Measurements from ENCODE around the gene YY1.

YY1 gene

GRCh38 chr14:100268591-100269207 lies 29.8 kb downstream of the YY1 start:
- no peak overlapping the region for H3K27ac ChIP-seq (ENCODE audit: low read length)
- peaks cover 78% of the 10 kb centered on the region for H3K36me3 ChIP-seq (ENCODE audit: insufficient read depth, low read length)
- no peaks in the 10 kb centered on the region for H3K4me1 ChIP-seq (ENCODE audit: insufficient read depth, low read length)
- no peaks in the 10 kb centered on the region for H3K9me3 ChIP-seq (ENCODE audit: insufficient read depth, low read length, severe bottlenecking)
- no peak overlapping the region for H3K4me2 ChIP-seq (ENCODE audit: insufficient read depth, low read length)
- no peaks in the 10 kb centered on the region for H3K27me3 ChIP-seq (ENCODE audit: insufficient read depth, low read length, poor library complexity)
- TF ChIP-seq CTCF (IDR thresholded peaks at IDR 0.05; ENCODE audit: borderline replicate concordance, extremely low read depth, low read length, poor library complexity, severe bottlenecking): no peak
- TF ChIP-seq EZH2 (IDR thresholded peaks at IDR 0.05; ENCODE audit: borderline replicate concordance, low read depth, low read length, severe bottlenecking): no peak
- DNase-seq (no peak), ATAC-seq (ENCODE audit: insufficient read depth, low read depth) (no peak)
- H3K79me2 ChIP-seq (ENCODE audit: insufficient read depth, low read length): peaks cover 92% of the 10 kb centered on the region
- no peak overlapping the region for H3K9ac ChIP-seq (ENCODE audit: low read depth, low read length)
- peaks cover 81% of the 10 kb centered on the region for H4K20me1 ChIP-seq (ENCODE audit: insufficient read depth, low read length)
- H2AFZ ChIP-seq (ENCODE audit: low read depth, low read length): no peak overlapping the region
- no peak overlapping the region for H3K4me3 ChIP-seq (ENCODE audit: low read depth in 1 of 2, low read length in 2 of 2)

DNA sequence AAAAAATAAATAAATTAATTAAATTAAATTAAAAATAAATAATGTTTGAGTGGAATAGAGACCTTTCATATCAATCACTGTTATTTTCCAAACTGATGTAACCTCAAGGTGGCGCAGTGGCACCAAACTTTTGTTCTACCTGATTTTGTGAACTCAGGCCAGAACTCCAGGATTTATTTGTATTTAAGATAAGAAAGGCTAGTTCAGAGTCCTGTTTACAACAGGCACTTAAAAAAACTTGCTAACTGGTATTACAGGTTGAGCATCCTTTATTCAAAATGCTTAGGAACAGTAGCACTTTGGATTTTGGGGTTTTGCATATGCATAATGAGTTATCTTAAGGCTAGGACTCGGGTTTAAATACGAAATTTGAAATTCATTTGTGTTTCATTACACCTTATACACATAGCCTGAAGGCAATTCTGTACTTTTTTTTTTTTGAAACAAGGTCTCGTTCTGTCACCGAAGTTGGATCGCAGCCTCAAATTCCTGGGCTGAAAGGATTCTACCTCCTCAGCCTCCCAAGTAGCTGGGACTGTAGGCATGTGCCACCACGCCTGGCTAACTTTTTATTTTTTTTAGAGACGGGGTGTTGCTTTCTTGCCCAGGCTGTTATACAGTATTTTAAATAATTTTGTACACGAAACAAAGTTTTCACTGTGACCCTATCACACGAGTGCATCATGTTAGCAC lies 32.4 kb downstream of the YY1 start:
- no peak overlapping the region for H3K9ac ChIP-seq (ENCODE audit: low read depth, low read length)

DNA sequence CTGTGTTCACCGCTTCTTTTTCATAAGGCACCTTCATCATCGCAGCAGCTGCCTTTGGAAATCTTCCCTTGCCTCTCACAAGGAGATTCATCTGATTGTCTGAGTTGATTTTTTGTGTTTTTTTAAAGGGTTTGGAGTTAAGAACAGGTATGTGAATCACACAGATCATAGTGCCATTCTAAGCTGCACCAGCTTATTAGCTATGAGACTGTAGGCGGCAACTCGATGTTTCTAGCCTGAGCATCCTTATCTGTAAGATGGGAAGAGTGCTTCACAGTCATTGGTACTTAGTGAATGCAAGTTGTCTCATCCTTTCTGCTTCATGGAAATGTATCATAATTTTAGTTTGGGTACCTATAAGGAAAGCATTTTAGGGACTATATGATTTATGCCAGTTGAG lies 35.3 kb downstream of the YY1 start:
- Histone ChIP-seq H3K27me3 (ENCODE audit: insufficient read depth, low read length, poor library complexity) (no peaks in the 10 kb centered on the region), H3K36me3 (ENCODE audit: insufficient read depth, low read length) (peaks cover 80% of the 10 kb centered on the region), H3K27ac (ENCODE audit: low read length) (no peak overlapping the region), H3K9ac (ENCODE audit: low read depth, low read length) (no peak overlapping the region), H3K4me2 (ENCODE audit: insufficient read depth, low read length) (no peak overlapping the region), H3K9me3 (ENCODE audit: insufficient read depth, low read length, severe bottlenecking) (no peaks in the 10 kb centered on the region), H2AFZ (ENCODE audit: low read depth, low read length) (no peak overlapping the region), H3K79me2 (ENCODE audit: insufficient read depth, low read length) (peaks cover 93% of the 10 kb centered on the region), H3K4me3 (ENCODE audit: low read depth in 1 of 2, low read length in 2 of 2) (no peak overlapping the region), H4K20me1 (ENCODE audit: insufficient read depth, low read length) (peaks cover 81% of the 10 kb centered on the region), H3K4me1 (ENCODE audit: insufficient read depth, low read length) (no peaks in the 10 kb centered on the region)
- ATAC-seq (ENCODE audit: insufficient read depth, low read depth): no peak
- no peak for DNase-seq
- no peak for TF ChIP-seq CTCF (IDR thresholded peaks at IDR 0.05; ENCODE audit: borderline replicate concordance, extremely low read depth, low read length, poor library complexity, severe bottlenecking)
- TF ChIP-seq EZH2 (IDR thresholded peaks at IDR 0.05; ENCODE audit: borderline replicate concordance, low read depth, low read length, severe bottlenecking): no peak

More for the DNA sequence above, 32.4 kb downstream of the YY1 start:
- no peak overlapping the region for H3K4me3 ChIP-seq (ENCODE audit: low read depth in 1 of 2, low read length in 2 of 2)
- no peak overlapping the region for H3K27ac ChIP-seq (ENCODE audit: low read length)
- TF ChIP-seq CTCF (IDR thresholded peaks at IDR 0.05; ENCODE audit: borderline replicate concordance, extremely low read depth, low read length, poor library complexity, severe bottlenecking) (peak; percentile 48), EZH2 (IDR thresholded peaks at IDR 0.05; ENCODE audit: borderline replicate concordance, low read depth, low read length, severe bottlenecking) (no peak)
- peaks cover 82% of the 10 kb centered on the region for H4K20me1 ChIP-seq (ENCODE audit: insufficient read depth, low read length)
- H3K9me3 ChIP-seq (ENCODE audit: insufficient read depth, low read length, severe bottlenecking): no peaks in the 10 kb centered on the region
- no peaks in the 10 kb centered on the region for H3K4me1 ChIP-seq (ENCODE audit: insufficient read depth, low read length)
- ATAC-seq (ENCODE audit: insufficient read depth, low read depth) (no peak), DNase-seq (no peak)
- H3K4me2 ChIP-seq (ENCODE audit: insufficient read depth, low read length): no peak overlapping the region
- peaks cover 92% of the 10 kb centered on the region for H3K79me2 ChIP-seq (ENCODE audit: insufficient read depth, low read length)
- H2AFZ ChIP-seq (ENCODE audit: low read depth, low read length): no peak overlapping the region
- H3K27me3 ChIP-seq (ENCODE audit: insufficient read depth, low read length, poor library complexity): no peaks in the 10 kb centered on the region
- peaks cover 79% of the 10 kb centered on the region for H3K36me3 ChIP-seq (ENCODE audit: insufficient read depth, low read length)
